GM19372 (cell line): ENCODE results near the gene BUB3.
"Not testable (repeated sequence)": the region's sequence is repeated elsewhere in the genome, so short reads cannot be mapped to it uniquely, and the experiment has no call there.

Experiments used
- ATAC-seq: cut with Tn5 transposase; IDR thresholded peaks from one replicate; pipeline ENCODE4 v1.9.1; 2021; ENCODE audit warnings: mild to moderate bottlenecking, low read depth, moderate library complexity; ENCODE audit not compliant: unreplicated experiment

Gene BUB3

DNA sequence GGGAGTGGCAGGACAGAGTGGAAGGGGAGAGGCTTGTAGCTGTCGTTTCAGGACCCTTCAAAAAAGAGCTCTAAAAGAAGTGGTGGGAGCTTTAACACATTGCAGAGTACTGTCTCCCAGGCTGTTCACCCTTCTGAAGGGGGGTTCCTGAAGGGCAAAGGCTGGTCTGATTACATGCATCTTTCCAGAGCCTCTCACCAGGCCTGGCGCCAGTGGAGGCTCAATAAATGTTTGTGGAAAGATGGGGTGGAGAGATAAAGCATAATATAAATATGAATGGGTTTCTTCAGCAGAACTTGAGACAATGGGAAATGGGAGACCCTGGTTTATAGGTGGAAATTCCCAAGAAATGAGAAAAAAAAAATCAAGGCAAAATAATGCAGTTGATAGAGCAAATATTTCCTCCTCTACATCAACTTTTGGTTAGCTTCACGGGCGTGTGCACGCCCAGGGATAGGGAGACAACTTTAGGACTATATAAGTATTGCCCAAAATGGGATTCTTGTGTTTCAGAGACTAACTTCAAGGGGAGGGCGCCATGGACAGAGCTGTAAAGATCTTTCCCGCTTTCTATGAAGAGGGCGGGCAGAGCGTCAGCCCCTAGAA, 613 bp upstream of the BUB3 start:
- no peak for ATAC-seq

DNA sequence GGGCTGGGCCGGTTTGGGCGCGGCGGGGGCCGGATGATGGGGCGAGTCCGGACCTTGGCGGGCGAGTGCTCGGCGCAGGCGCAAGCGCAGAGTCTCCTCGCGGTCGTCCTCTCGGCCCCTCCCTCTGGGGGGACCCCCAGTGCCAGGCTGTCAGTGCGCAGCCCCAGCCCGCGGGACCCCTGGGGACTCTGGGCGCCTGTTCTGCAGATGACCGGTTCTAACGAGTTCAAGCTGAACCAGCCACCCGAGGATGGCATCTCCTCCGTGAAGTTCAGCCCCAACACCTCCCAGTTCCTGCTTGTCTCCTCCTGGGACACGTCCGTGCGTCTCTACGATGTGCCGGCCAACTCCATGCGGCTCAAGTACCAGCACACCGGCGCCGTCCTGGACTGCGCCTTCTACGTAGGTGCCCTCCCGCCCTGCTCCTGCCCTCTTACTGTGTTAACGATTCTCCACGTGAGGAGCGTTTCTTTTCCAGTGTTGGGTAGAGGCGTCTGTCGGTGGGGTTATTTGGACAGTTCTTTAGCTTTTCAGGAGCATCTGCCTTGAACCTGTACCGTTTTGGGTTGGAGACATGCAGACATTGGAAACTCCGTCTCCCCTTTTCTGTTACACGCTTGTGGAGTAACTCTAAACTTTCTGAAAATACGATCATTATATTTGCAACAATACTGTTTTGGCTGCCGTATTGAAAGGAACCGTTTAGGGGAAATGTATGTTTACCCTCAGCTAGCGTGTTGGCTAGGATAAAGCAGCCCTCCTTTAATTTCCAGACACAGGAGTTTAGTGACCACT, 706 bp downstream of the BUB3 start:
- peak; percentile 46 for ATAC-seq

DNA sequence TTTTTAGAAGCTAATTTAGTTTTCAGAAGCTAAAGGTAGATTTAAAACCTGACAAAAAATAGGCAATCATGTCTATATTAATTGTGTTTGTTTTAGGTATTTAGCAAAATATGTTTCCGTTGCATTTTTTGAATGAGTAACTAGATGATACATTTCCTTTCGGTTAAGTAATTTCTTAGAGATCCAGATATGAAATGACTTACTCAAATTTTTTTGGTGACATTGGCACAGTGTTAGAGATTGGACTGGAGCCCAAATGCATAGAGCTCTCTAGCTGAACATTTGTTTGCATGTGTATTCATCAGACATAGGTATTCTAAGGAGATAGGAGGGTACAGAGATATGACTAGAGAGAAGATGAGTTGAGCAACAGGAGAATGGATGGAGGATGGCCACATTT, 1.9 kb downstream of the BUB3 start:
- ATAC-seq, result no peak

DNA sequence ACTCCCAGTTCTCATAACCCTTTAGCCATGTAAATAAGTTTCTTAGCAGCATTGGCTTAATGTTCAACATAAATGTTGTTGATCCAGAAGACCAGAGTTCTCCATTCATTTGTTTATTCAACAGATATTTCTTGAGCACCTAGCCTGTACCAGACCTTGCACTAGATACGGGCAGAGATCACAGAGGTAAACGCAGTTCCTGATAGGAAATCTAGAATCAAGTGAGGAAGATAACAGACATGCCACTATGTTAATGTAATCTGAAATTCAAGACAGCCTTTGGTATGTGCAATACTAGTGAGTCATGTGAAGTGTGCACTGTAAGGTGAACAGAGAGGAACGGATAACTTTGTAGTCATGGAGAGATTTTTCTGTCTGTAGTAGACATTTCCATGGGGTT, 3.0 kb downstream of the BUB3 start:
- no peak for ATAC-seq

DNA sequence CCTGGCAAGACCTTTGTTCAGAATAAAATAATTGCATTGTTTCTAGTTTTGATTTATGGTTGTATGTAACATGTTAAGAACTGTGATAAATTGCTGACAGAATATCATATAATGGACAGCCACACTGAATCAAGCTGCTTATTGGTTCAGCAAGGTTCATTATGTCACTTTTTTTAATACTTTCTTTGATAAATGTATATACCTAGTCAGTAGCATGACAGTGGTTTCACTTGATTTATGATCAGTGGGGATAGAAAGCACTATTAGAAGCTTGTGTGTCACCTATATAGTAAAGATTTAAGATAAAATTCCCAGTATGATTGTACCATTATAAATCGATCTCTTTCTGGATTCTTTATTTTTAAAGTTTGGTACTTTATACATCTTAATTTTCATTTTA, 4.5 kb downstream of the BUB3 start:
- ATAC-seq, result no peak

DNA sequence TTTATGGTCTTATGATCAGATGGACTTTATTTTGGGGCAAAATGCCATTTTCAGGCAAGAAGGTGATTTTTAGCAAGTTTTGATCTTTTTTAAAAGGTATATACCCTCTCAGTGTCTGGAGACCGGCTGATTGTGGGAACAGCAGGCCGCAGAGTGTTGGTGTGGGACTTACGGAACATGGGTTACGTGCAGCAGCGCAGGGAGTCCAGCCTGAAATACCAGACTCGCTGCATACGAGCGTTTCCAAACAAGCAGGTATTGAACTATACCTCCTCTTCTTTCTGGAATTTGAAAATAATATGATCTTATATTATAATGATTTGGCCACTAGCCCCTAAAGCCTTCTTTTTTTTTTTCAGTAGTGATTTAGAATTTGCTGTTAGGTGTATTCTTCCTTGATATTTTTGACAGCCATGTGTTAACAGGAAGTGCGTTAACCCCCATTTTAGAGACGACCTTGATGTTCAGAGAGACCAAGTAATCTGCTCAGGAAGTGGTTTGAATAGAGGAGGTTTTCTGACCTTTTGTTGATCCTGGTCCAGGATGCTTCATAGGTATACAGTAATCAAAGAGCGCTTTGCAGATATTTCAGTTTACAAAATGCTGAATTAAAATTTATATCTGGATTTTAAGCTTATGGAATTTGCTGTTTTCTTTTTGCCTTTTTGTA, 6.2 kb downstream of the BUB3 start:
- ATAC-seq, result no peak

DNA sequence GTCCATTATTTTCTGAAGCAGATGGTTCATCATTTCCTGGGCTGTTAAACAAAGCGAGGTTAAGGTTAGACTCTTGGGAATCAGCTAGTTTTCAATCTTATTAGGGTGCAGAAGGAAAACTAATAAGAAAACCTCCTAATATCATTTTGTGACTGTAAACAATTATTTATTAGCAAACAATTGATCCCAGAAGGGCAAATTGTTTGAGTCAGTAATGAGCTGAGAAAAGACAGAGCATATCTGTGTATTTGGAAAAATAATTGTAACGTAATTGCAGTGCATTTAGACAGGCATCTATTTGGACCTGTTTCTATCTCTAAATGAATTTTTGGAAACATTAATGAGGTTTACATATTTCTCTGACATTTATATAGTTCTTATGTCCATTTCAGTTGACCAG, 10.1 kb downstream of the BUB3 start:
- no peak for ATAC-seq

DNA sequence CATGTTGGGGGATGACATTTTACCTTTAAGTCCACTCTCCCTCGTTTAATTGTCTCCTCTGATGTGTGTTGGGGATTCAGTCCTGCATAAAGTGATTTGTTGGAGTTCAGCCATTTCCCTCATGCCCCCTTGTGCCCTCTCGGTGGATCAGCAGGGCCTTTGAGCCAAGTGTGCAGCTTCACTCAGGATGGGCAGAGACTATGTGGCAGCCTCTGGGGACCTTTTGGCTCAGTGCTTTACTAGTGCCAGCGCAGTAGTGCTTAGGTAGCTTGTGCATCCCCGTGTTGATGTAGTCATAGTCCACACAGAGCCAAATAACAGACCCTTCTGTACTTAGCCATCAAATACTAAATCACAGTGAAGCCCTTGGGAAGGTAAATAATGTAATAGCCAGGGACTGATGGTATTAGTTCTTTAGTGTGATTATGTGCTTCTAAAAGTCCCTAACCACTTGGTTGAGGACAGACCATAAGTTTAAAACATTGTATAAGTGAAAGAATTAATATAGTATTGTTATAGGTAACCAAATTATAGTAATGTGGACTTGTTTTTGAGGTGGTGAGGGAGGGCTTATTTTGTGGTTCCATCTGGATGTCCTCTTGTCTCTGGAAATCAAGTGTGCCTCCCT, 11.4 kb downstream of the BUB3 start:
- ATAC-seq, result no peak

DNA sequence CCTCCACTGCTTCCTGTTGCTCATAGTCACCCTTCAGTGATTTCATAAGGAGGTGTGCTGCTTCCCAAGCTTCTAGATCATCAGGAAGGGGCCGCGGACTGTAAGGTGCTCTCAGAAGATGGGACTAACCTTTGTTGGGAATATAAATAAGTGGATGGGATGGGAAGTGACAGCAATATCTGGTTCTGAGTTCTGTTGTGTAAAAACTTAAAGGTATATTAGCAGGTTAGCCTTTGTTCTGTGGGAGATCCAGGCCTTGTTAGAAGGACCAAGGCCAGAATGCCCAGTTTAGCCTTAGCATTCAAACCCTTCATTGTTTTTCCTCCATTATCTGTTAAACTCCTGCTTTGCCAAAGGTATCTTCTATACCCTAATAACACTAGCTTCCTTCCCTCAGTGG, 12.4 kb downstream of the BUB3 start:
- ATAC-seq, result no peak

DNA sequence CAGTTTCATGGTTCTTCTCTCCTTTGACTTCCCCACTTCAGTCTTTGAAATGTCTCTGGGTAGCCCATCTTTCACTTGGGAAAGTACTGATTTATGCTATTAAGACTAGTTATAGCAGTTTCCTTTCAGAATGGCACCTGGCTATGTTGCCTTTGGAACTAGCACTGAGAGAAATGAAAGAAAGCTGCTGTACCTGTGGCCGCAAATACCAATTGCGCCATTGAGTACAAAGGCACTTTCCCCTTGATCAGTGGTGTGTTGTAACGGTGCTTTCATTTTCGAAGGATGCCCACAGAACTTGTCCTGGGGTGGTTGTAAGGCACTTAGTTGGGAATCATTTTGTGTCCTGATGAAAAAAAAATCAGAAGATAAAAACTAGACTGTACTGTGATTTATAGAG, 16.8 kb downstream of the BUB3 start:
- no peak for ATAC-seq

DNA sequence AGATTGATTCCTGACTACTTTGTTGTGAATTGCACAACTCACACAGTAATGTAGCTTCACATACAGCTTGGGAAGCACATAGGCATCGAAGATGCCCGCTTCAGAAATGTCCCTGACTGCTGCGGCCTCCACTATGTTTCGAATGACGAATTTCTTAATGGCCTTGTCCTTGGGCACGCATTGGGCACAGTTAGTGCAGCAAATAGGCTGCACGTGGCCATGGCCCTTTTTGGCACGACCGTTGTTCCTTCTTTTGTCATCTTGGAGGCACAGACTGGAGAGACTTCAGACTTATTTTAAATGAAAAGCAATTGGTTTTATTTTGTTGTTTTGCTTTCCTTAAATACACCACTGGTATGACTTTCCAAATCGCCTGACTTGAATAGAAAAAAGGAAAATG, 17.4 kb downstream of the BUB3 start:
- not testable (repeated sequence) for ATAC-seq

DNA sequence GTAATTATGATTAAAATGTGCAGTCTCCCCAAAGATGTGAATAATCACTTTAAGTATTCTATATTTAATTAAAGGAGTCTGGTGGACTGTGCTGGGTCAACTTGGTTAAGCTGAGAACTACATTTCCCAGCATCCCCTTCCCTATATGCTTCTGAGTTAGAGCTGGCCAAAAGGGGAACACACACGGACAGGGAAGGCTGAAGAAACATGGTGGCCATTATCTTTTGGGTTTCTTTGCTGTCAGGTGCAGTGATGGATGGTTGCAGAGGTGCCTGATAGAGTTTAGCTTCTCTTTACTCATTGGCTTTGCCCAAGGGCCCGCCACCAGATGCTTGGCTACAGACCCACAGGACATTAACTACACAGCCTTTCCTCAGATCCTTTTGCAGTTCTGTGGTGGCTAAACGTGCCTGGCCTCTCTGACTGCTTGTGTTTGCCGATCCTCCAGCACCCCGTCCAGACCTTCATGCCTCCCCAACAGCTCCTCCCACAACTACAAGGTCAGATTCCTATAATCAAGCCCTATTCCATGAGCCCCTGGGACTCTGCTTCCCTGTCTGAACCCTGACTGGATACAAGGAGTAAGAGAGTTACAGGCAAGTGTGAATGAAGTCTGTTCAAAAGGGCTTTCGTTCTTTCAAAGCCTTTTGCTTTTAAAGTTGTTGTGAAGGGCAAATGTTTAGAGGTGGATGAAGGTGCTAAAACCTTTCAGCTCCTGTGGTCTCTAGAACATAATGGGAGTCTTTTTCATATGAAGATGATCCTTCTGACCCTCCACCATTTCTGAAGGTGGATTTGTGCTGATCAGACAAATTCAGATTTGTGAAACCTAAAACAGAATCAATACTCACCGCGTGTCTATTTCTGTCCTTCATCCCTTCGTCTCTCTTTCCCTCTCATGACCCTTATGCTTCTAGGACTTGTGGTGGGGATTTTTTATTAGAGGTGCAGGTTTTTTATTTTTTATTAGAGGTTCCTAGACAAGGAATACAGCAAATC, 21.5 kb downstream of the BUB3 start:
- ATAC-seq, result no peak

DNA sequence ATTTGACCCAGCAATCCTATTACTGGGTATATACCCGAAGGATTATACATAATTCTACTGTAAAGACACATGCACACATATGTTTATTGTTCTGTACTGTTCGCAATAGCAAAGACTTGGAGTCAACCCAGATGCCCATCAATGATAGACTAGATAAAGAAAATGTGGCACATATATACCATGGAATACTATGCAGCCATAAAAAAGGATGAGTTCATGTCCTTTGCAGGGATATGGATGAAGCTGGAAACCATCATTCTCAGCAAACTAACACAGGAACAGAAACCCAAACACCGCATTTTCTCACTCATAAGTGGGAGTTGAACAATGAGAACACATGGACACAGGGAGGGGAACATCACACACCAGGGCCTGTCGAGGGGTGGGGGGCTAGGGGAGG, 24.2 kb downstream of the BUB3 start:
- not testable (repeated sequence) for ATAC-seq

DNA sequence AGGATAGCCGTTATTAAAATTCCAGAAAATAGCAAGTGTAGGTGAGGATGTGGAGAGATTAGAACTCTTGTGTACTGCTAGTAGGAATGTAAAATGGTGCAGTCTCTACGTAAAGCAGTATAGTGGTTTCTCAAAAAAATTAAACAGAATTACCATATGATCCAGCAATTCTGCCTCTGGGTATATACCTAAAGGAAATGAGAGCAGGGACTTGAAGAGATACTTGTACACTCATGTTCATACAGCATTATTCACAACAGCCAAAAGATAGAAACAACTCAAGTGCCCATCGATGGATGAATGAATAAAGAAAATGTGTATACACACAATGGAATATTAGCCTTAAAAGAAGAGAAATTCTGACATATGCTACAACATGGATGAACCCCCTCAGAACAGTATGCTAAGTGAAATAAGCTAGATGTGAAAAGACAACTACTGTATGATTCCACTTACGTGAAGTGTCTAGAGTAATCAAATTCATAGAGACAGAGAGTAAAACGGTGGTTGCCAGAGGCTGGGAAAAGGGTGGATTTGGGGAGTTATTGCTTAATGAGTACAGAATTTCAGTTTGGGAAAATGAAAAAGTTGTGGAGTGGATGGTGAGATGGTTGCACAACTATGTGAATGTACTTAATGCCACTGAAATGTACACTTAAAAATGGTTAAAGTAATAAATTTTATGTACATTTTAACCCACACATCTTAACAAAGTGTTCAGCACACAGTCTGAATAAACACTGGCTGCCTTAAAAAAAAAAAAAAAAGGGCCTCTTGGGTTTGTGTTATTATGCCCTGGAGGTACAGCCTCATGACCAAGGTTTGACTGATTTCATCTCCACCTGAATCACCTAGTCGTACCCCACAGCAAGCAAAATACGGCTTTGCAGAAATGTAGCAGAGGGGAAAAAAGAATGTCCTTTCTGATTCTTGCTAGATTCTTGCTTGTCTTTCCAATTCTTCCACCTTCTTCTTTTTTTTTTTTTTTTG, 26.2 kb downstream of the BUB3 start:
- ATAC-seq, result no peak

DNA sequence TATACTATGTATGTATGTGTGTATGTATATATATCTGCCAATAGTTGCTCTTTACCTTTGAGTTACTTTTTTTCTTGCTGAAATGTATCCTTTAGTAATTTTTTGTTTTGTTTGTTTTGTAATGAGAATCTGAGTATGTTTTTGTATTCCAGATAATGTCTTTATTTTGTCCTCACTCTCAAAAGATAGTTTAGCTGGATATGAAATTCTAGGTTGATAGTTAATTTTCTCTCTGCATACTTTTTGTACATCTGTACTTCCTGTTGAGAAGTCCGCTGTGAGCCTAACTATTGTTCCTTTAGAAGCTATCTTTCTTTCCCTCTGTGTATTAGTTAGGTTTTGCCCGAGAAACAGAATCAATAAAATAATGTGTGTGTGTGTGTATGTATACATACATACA, 29.5 kb downstream of the BUB3 start:
- ATAC-seq, result no peak

DNA sequence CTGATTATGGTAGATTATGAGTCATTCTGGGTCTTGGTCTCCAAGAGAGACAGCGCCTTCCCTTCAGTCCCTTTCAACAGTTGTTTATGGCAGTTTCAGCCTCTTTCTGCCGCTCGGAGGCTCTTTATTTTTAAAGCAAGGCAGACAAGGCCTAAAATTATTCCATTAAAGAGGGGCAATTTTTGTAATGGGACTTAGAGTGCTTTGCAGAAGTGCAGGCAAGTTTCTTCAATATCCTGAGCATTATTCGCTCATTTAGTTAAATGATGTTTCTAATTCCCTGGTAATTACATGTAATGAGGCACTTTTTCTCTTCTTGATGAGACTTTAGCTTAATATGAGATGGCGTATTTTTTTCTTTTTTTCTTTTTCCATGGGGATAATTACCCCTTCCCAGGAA, 33.6 kb downstream of the BUB3 start:
- ATAC-seq, result no peak

DNA sequence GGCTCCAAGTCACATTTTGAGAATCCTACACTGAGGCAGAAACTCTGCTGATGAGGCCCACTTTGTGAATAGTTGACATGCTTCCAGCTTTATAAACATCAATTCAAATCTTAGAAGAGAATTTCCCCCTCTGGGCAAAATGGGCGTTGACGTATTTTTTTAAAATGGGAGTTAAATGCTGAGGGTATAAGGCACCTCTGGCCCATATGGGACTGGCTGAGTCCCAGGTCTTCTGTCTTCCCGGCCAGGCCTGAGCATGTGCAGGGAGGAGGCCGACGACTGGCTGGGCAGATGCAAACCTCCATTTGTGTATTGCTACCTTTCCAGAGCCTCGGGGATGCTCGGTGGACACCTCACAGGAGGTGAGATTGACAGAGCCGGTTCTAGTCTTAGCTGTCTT, 37.7 kb downstream of the BUB3 start:
- ATAC-seq, result no peak

DNA sequence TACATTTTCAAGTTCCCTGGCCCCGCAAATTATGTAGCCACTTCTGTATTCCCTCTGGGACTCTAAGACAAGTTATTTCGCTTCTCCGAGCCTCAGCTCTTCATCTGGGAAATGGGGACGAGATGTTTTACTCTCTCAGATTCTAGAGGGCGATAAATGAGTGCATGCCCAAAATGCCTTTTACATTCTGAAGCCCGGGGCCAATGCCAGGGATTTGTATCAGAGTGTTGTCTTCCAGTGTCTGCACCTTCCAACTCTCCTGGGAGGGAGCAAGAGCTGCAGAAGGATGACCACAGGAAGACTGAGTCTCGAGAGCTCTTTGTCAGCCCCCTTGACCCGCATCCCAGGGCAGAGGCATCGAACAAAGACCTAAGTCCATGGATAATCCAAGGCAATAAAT, 39.9 kb downstream of the BUB3 start:
- no peak for ATAC-seq

DNA sequence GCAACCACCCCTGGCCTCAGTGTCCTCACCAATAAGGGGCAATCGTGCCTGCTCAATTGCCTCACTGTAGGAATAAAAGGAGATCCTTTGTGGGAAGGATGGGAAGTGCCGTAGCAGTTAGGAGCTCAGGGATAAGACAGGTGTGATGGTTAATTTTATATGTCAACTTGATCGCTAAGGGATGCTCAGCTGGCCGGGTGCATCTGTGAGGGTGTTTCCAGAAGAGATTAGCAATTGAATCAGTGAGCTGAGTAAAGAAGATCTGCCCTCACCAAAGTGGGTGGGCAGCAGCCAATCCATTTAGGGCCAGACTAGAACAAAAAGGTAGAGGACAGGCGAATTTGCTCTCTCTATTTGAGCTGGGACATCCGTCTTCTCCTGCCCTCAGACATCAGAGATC, 46.3 kb downstream of the BUB3 start:
- ATAC-seq, result no peak
